ENCODE results near the gene LRP3.
"Not testable (repeated sequence)": the region's sequence is repeated elsewhere in the genome, so short reads cannot be mapped to it uniquely, and the experiment has no call there.

LRP3 gene

GRCh38 chr19:33163481-33163880 lies 30.6 kb upstream of the LRP3 start:
- H3K27me3 ChIP-seq = no peaks in the 10 kb centered on the region
- H3K4me1 ChIP-seq = no peaks in the 10 kb centered on the region
- H3K4me3 ChIP-seq (ENCODE audit: low read depth, low read length) = no peak overlapping the region
- no peak for DNase-seq
- no peaks in the 10 kb centered on the region for H3K36me3 ChIP-seq
- no peaks in the 10 kb centered on the region for H3K9me3 ChIP-seq
- TF ChIP-seq CTCF (IDR thresholded peaks at IDR 0.05; ENCODE audit: low read depth, low read length) = no peak

- H3K4me1 ChIP-seq; H3K36me3 ChIP-seq; H3K9me3 ChIP-seq; H3K4me3 ChIP-seq (ENCODE audit: low read depth, low read length); H3K27me3 ChIP-seq; DNase-seq: not testable (repeated sequence)
Observed at GRCh38 chr19:33166037-33166436, 28.1 kb upstream of the LRP3 start.

- TF ChIP-seq CTCF (IDR thresholded peaks at IDR 0.05; ENCODE audit: low read depth, low read length) = no peak
- no peaks in the 10 kb centered on the region for H3K36me3 ChIP-seq
- H3K4me1 ChIP-seq = no peaks in the 10 kb centered on the region
- DNase-seq = no peak
- no peaks in the 10 kb centered on the region for H3K27me3 ChIP-seq
- no peak overlapping the region for H3K4me3 ChIP-seq (ENCODE audit: low read depth, low read length)
- H3K9me3 ChIP-seq = no peaks in the 10 kb centered on the region
Observed at GRCh38 chr19:33167438-33167837, 26.7 kb upstream of the LRP3 start.

- TF ChIP-seq CTCF (IDR thresholded peaks at IDR 0.05; ENCODE audit: low read depth, low read length) = no peak
Observed at GRCh38 chr19:33168528-33168927, 25.6 kb upstream of the LRP3 start.

GRCh38 chr19:33171222-33171795 lies 22.8 kb upstream of the LRP3 start:
- DNase-seq = no peak
- no peak for TF ChIP-seq CTCF (IDR thresholded peaks at IDR 0.05; ENCODE audit: low read depth, low read length)
- H3K4me1 ChIP-seq = no peaks in the 10 kb centered on the region
- H3K27me3 ChIP-seq = no peaks in the 10 kb centered on the region
- H3K9me3 ChIP-seq = no peaks in the 10 kb centered on the region
- no peaks in the 10 kb centered on the region for H3K36me3 ChIP-seq
- no peak overlapping the region for H3K4me3 ChIP-seq (ENCODE audit: low read depth, low read length)

More at GRCh38 chr19:33168528-33168927, 25.6 kb upstream of the LRP3 start:
- no peaks in the 10 kb centered on the region for H3K4me1 ChIP-seq
- no peaks in the 10 kb centered on the region for H3K27me3 ChIP-seq
- no peak overlapping the region for H3K4me3 ChIP-seq (ENCODE audit: low read depth, low read length)
- DNase-seq = no peak
- H3K36me3 ChIP-seq = no peaks in the 10 kb centered on the region
- H3K9me3 ChIP-seq = no peaks in the 10 kb centered on the region

GRCh38 chr19:33171916-33172359 lies 22.2 kb upstream of the LRP3 start:
- no peaks in the 10 kb centered on the region for H3K9me3 ChIP-seq
- no peaks in the 10 kb centered on the region for H3K27me3 ChIP-seq
- no peak for TF ChIP-seq CTCF (IDR thresholded peaks at IDR 0.05; ENCODE audit: low read depth, low read length)
- no peaks in the 10 kb centered on the region for H3K4me1 ChIP-seq
- no peak overlapping the region for H3K4me3 ChIP-seq (ENCODE audit: low read depth, low read length)
- H3K36me3 ChIP-seq = no peaks in the 10 kb centered on the region
- no peak for DNase-seq

- Histone ChIP-seq H3K4me3 (ENCODE audit: low read depth, low read length) (no peak overlapping the region), H3K27me3 (no peaks in the 10 kb centered on the region), H3K36me3 (no peaks in the 10 kb centered on the region), H3K9me3 (no peaks in the 10 kb centered on the region), H3K4me1 (no peaks in the 10 kb centered on the region)
- no peak for DNase-seq
- TF ChIP-seq CTCF (IDR thresholded peaks at IDR 0.05; ENCODE audit: low read depth, low read length) = no peak
Observed at GRCh38 chr19:33174186-33174585, 19.9 kb upstream of the LRP3 start.
